Stimulated activated CD8-positive, alpha-beta memory T cell treated with anti-CD3 and anti-CD28 coated beads, Interleukin-7, amount 100 ng/mL, for 1 hour (primary cell): Measurements from ENCODE around the gene ZNF653.
A peak's percentile ranks its signal among the peaks of the same experiment; 100 is the strongest.

Source experiments
- DNase-seq, 2 donors: peaks; one replicate each; pipeline ENCODE4 v3.0.0-alpha.2; 2020; ENCODE audit warnings: low read depth in 2 of 2

Gene ZNF653

DNA sequence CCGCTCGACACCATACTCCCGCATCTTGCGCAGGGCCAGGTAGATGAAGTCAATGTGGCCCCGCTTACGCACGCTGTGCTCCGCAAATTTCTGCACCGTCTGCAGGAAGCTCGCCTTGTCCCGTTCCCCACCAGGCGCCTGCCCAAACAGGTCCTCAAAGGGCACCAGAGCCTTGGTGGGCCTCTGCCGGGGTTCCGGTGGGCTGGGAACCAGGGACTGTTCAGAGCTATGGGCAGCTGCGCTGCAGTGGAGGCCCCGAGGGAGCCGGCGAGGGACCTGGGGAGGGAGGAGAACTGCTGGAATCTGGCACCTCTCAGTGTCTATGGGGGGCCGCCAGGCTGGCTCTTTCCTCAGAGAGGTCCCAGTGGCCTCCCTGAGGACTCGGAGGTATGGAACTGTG lies 8.3 kb upstream of the ZNF653 start:
- no peak for DNase-seq

DNA sequence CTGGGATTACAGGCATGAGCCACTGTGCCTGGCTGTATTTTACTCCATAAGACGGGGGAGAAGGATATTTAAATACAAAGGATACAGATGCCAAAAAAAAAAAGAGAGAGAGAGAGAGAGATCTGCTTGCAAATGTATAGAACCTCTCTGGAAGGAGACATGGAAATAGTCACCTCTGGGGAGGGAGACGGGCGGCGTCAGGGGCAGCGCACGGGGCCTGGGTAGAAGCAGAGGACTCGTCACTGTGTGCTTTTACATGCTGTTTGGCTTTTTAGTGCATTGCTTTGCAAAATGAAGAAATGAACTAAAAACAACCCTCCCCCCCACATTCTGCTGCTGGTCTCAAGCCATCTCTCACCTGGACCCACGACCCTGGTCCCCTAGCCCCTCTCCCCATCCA lies 4.8 kb upstream of the ZNF653 start:
- DNase-seq: no peak

DNA sequence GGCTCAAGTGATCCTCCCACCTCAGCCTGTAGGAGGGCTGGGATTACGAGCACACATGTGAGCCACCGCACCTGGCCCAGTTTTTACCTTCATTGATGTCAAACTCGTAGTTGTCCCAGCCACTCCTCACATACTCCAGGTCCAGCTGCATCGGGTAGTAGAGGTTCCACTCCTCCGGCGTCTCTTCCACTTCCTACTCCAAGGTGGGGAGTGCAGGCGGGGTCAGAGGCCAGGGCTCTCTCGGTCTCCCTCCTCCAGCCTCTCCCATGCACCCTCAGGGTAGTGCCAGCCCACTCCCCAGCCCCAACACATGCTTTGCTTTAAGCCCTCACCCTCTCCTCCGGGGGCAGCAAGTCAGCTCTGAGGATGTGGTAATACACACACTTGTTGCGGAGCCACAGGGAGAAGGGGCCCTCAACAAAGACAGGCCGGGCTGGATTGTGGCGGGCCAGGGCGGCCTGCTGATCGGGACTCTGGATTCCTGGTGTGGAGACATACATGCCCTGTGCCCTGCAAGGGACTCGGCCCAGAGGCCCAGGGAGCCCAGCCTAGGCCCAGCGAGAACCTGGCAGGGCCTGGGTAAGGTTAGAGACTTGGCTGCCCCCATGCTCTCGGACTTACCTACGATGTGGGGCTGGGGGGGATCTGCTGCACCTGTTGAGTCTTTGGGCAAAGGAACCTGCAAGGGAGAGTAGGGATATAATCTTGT lies 1.9 kb upstream of the ZNF653 start:
- no peak for DNase-seq

DNA sequence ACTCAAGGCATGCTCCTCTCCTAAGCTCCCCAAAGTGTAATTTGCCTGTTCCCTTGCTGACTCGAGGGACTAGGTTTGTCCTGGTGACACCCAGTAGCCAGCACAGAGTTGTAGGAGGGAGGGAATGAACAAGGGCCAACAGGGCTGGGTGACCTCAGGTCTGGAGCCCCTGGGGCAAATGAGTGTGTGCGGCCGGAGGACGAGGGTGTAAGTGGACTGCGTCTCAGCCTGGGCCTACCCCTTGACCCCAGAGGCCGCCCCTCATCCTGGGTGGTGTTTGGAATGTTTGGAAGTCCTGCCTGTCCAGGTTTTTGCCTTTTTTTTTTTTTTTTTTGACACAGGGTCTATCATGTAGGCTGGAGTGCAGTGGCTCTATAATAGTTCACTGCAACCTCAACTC lies 1.3 kb upstream of the ZNF653 start:
- no peak for DNase-seq

DNA sequence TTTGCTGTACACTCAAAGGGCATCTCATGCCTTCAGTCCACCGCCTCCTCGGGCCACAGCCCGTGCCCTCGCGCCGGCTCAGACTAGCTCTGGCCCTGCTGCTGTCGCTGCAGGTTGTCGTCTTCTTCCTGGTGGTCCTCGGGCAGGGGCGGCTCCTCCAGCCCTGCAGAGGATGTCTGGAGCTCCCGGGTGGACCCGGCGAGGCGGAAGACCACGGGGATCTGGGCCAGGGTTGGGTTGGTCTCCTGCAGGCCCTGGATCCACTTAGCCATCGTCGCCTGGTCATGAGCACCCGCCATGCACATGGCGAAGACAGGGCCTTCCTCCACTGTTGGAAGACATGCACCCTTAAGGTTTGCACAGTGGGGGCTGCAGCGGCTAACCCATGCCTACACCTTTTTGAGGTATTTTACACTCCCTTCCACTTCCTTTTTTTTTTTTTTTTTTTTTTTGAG lies 489 bp upstream of the ZNF653 start:
- no peak for DNase-seq

DNA sequence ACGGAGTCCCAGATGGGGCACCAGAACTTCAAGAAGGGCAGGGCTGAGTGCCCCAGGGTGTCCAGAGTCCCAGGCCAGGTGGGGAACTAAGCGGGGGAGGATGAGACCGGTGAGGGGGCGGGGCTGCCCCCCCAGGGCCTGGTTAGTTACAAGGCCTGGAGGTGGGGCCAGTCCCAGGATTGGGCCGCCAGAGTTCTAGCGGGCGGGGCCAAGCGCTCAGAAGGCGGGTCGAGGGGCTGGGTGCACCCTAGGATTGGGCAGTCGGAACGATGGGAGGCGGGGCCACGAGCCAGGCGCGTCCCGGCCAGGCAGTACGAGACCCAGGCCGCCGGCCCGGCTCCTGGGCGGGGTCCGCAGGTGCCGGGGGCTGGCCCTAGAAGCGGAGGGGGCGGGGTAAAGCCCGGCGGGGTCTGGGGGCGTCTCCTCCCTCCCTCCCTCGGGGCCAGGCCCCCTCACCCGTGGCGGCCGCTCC lies 571 bp downstream of the ZNF653 start:
- peak; percentile 90 to 92 for DNase-seq

DNA sequence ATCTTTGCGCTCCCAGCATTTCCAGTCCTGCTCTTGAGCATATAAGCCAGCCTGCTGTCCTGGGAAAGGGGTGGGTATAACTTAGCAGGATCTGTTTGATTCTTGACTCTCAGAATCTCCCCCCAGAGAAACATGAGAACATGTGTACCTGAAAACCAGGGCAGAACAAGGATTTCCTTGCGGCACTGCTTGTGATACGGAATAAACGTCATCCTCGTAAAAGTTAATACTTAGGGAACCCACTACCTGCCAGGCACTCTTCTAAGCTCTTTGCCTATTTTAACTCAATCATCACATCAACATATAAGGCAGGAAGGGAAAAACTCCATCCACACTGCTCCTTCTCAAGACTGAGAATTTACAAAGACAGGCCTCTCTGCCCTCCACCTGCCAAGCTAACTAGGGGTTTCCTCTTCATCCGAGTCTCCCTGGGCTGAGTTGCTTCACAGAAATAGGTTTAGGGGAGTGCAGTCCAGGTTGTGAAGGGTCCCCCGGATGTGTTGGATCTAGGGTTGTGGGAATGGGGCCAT lies 1.1 kb downstream of the ZNF653 start:
- DNase-seq: no peak

DNA sequence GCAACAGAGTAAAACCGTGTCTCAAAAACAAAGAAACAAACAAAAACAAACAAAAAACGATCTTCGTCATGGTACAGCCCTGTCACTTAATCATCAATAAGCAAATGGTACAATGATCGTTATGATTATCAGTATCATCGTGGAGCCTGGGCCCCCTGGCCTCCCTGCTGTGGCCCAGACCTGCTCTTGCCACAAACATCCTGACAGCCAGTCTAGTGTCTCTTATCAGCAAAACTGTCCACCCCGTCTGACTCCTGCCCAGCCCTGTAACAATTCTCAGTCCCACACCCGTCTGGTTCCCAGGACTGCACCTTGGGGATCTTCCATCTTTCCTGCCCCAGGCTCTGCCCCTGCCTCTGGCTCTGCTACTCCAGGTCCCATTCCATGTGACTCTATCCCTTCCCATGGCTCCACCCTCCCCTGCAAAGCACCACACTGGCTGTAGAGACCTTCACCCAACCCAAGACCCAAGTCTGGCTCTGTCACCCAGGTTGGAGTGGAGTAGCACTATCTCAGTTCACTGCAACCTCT lies 5.7 kb downstream of the ZNF653 start:
- DNase-seq: no peak

DNA sequence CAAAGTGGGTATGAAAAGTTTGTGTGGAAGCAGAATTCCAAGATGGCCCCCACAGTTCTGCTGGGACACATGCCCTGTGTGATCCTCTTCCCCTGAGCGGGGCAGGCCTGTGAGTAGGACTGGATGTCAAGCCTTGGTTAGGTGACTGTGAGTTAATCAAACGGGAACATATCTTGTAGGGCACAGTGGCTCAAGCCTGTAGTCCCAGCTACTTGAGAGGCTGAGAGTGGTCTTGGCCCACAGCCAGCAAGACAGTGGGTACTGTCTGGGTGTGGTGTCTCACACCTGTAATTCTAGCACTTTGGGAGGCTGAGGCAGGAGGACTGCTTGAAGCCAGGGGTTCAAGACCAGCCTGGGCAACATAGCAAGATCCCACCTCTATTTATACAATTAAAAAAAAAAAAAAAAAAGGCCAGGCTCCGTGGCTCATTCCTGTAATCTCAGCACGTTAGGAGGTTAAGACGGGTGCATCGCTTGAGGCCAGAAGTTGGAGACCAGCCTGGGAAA lies 6.4 kb downstream of the ZNF653 start:
- DNase-seq: no peak

DNA sequence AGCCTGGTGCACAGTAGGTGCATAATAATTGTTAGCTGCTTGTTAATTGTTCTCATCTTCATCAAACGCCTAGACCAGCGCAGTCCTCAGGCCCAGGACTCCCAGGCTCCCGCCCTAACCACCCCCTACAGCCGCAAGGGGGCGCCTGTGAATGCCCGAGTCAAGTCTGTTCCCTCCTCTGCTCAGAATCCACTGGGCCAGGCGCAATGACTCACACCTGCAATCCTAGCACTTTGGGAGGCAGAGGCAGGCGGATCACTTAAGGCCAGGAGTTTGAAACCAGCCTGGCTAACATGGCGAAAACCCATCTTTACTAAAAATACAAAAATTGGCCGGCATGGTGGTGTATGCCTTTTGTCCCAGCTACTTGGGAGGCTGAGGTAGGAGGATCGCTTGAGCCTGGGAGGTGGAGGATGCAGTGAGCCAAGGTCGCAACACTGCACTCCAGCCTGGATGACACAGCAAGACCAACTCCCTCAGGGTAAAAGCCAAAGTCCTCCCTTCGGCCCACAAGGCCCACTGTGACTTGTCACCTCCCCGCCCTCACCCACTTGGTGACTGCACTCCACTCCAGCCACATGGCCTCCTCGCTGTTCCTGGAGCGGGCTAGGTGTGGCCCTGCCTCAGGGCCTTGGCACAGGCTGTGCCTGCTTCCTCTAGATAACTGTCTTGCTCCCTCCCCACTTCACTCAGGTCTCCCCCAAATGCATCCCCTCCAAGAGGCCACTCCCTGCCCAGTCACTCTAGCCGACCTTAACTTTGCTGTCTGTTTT lies 9.1 kb downstream of the ZNF653 start:
- DNase-seq: peak in 1 of 2 donors; percentile 16

DNA sequence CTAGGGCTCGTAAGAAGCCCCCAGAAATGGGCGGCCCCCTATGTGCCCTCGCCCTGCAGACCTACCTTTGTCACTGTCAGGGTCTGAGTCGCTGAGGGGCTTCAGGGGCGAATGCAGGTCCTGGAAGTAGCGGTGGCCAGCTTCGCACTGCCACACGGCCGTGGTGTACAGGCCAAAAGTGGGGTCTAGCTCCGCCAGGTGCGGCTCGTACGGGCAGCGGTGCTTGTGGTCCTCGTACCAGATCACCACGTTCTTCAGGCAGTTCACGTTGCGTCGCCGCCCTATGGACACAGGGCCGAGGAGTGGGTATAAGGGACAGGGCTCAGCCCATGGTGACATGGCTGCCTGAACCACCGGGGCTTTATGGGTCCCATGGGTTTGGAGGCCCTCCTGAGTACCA lies 9.8 kb downstream of the ZNF653 start:
- no peak for DNase-seq

DNA sequence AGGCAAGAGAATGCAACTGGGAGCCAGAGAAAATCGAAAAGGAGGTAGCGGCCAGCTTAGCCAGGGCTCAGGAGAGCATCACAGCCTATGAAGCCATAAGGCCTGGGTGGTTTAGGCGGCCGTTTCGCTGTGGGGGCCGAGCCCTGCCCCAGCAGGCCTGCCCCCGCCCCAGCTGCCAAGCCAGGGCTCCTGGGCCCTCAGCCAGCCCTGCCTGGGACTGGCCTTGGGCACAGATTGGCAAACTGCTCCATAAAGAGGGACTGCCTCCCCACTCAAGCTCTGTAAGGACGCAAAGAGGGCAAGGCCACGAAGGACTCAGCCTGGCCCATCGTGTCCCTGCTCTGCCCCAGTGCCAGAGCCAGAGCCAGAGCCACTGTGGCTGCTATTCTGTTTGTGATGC lies 10.2 kb downstream of the ZNF653 start:
- DNase-seq: no peak

DNA sequence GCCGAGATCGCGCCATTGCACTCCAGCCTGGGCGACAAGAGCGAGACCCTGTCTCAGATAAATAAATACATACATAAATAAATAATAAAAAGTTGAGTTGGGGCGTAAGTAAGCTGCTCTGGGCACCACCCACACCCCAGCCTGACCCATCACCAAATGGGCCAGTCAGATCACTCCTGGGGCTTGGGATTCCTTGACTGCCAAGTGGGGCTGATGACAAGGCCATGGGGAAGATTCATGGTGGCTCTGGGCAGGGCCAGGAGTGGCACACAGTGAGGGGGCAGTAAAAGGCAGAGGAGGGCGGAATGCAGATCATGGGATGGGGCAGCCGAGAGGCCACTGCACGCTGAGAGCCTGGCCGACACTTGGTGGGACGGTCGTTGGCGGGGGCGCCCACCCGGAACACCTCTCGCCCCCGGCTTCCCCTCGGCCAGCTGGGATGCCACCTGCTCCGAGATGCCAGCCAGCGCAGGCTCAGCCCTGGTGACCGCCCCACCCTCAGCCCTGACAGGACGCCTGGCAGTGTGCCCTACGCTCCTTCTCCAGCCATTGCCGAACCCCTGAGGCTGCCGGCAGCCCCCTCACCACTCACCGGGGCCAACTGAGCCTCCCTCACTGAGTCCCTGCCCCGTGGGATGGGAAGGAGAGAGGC lies 10.9 kb downstream of the ZNF653 start:
- no peak for DNase-seq

DNA sequence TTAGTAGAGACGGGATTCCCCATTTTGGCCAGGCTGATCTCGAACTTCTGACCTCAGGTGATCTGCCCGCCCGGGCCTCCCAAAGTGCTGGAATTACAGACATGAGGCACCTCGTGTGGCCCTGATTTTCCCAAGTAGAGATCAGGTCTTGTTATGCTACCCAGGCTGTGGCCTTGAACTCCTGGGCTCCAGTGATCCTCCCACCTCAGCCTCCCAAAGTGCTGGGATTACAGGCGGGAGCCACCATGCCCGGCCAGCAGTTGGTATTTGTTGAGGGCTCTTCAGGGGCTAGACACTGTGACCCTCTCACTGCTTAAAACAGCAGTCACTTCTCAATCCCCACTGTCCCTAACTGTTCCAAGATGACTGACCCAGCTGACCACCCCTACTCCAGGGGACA lies 16.3 kb downstream of the ZNF653 start:
- no peak for DNase-seq

DNA sequence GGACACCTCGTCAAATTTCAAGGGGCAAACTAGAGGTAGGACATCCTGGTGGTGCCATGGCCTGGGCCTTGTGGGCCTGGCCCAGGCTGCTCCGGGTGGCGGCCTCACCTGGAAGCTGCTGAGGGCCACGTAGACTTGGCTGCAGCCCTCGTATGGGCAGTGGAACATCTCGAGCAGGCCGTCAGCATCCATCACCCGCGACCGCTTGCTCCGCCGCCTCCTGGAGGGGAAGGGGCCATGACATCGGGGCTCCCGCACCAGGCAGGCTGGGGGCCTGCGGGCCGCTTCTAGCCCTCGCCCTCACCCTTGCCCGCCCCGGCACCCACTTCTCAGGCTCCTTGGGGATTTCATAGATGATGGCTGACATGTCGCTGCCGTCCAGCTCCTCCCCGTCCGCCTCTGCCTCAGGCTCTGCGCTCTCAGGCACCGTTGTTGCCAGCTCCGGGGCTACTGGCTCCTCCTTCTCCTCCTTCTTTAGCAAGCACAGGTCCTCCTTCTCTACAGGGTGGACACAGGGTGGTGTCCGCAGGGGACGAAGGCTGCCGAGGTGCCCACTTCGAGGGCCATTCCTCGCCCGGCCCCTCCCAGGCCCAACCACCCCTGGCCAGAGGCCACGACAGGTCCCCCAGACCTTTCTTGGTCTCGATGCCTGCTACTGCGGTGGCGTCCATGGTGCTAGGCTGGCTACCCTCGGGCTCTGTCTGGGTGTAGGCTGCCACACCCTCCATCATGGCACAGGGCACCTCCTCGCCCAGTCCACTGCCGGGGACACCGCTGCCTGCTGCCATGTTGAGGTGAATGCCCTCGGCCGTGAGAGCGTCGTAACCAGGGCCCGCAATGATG lies 18.8 kb downstream of the ZNF653 start:
- no peak for DNase-seq

DNA sequence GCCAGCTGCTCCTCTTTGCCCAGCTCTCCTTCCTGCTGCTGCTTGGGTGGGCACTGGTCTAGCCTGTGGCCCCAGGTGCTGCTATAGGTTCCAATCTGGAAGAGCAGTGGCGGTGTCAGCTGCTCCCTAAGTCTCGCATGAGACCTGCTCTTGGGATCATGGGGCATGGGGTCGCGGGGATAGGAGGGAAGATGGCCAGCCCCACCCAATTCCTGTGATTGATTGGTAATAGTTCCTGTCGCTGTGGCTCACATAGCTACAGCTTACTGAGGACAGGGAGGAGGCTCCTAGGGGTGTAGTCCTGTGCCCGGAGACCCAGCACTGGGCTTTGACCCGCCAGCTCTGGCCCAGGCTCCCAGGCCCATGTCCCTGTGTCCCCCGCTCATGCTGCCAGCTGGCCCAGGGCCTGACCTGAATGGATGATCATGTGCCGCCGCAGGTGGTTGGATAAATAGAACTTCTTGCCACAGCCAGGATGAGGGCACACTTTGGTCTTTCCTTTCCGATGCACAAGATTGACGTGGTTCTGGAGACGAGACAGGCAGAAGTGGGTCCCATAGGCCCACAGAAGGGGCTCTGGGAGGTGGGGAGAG lies 20.3 kb downstream of the ZNF653 start:
- DNase-seq: no peak

DNA sequence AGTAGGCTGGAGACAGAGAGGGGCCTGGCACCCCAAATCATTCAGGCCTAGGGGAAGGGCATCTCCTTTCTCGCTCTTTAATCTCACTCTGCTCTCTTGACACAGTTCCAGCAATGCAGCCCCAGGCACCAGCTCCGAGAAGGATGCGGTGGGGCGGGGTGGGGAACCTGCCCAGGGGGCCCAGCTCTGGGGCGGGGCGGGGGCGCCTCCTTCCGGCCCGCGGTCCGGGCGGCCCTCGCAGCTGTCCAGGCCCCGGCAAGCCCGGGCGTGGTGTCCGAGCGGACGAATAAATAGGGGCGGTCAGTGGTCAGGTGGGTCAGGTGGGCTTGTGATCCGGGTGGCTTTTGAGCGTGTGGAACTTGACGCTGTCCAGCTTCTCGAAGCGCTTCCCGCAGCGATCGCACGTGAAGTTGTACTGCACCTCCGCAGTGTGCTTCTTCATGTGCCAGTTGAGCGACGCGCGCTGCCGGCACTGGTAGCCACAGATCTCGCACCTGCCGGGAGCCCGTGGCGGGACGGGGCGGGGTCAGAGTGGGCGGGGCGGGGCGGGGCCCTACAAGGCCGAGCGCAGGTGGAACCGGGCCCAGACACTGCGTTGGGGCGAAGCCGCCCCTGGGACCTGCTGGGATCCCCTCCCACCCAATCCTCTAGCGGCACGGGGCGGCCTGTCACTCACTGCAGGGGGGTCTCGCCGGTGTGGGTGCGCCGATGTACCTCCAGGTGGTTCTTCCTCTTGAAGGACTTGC lies 22.1 kb downstream of the ZNF653 start:
- no peak for DNase-seq

DNA sequence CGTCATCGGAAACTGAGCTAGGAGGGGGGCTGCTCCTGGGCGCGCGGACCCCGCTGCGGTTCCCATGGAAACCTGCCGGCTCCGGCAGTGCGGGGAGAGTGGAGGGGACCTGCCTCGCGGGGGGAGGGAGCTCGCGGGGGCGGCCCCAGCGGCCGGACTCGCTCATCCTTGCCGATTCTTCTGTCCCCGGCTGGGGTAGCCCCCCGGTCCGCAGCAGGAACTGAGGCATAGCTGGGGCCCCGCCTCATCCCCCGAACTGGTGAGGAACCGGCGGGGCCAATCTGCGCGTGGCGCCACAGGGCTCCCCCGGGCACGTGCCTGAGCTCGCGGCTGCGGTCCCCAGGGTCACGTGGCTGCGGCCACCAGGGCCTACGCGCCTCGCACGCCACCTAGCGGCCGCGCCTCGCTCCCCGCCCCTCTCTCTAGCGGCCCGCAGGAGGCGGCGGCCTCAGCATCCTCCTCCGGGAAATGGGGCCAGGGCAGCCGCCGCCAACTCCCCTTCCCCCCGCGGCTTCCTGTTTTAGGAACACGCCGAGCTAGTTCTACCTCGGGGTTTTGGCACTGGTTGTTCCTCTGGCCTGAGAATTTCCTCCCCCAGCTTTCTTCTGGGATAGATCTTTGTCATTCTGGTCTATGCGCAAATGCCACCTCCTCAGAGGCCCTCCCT lies 23.1 kb downstream of the ZNF653 start:
- DNase-seq: peak; percentile 58 to 73
